Osteoblast (primary cell): ENCODE data around the gene EPHA1. TPM values are rescaled to one million over a fixed set of nuclear protein-coding genes. Genes with fewer than 3 reads are reported as not detected.

Experiments
- DNase-seq: peaks from one replicate; pipeline ENCODE4 v3.0.0; 2011; ENCODE audit warnings: low spot score, mixed read lengths; ENCODE audit not compliant: insufficient read length; ENCODE audit errors: missing footprints
- H2AFZ ChIP-seq: 2 replicates; pipeline ENCODE4 v1.6.0; 2011; ENCODE audit warnings: mild to moderate bottlenecking, low read length
- H3K27ac ChIP-seq: 2 replicates; pipeline ENCODE4 v1.5.1; 2011; ENCODE audit warnings: mild to moderate bottlenecking, low read depth, low read length, moderate library complexity
- H3K27me3 ChIP-seq: 2 replicates; pipeline ENCODE4 v1.6.0; 2012; ENCODE audit warnings: mild to moderate bottlenecking, control low read depth, inconsistent platforms, low read length, moderate library complexity; ENCODE audit not compliant: insufficient read depth
- H3K36me3 ChIP-seq: 2 replicates; pipeline ENCODE4 v1.5.1; 2011; ENCODE audit warnings: mild to moderate bottlenecking, low read length, control low read depth, moderate library complexity; ENCODE audit not compliant: insufficient read depth
- H3K4me1 ChIP-seq: 2 replicates; pipeline ENCODE4 v1.5.1; 2011; ENCODE audit warnings: mild to moderate bottlenecking, low read length, control low read depth, moderate library complexity; ENCODE audit not compliant: insufficient read depth
- H3K4me2 ChIP-seq: 2 replicates; pipeline ENCODE4 v1.6.0; 2011; ENCODE audit warnings: mild to moderate bottlenecking, low read length; ENCODE audit not compliant: insufficient read depth
- H3K4me3 ChIP-seq: fragments of 200-600 bp; sonication (generic); 3 replicates; pipeline ENCODE4 v1.5.1; 2012; ENCODE audit warnings: mild to moderate bottlenecking, low read length, inconsistent platforms; ENCODE audit not compliant: insufficient read depth
- H3K79me2 ChIP-seq: 2 replicates; pipeline ENCODE4 v1.6.0; 2012; ENCODE audit warnings: mild to moderate bottlenecking, low read length, control low read depth, inconsistent platforms; ENCODE audit not compliant: insufficient read depth
- H3K9me3 ChIP-seq: 2 replicates; pipeline ENCODE4 v1.5.1; 2011; ENCODE audit warnings: low read depth, low read length, control low read depth
- H4K20me1 ChIP-seq: 2 replicates; pipeline ENCODE4 v1.6.0; 2012; ENCODE audit warnings: mild to moderate bottlenecking, low read length, control low read depth; ENCODE audit not compliant: insufficient read depth
- total RNA-seq: library from RNA; depleted of rRNA; stranded (reverse); fragments of >200 nt; gene quantifications from 2 replicates; pipeline ENCODE4 v1.2.3, GENCODE V29; 2012
- TF ChIP-seq, protein P1 (sequence below): IDR thresholded peaks from 2 replicates; pipeline ENCODE4 v1.5.1; 2011; ENCODE audit warnings: mild to moderate bottlenecking, low read depth, low read length, moderate library complexity; ENCODE audit errors: extremely low read depth

EPHA1 gene
- total RNA-seq, 1 donor: not detected

DNA sequence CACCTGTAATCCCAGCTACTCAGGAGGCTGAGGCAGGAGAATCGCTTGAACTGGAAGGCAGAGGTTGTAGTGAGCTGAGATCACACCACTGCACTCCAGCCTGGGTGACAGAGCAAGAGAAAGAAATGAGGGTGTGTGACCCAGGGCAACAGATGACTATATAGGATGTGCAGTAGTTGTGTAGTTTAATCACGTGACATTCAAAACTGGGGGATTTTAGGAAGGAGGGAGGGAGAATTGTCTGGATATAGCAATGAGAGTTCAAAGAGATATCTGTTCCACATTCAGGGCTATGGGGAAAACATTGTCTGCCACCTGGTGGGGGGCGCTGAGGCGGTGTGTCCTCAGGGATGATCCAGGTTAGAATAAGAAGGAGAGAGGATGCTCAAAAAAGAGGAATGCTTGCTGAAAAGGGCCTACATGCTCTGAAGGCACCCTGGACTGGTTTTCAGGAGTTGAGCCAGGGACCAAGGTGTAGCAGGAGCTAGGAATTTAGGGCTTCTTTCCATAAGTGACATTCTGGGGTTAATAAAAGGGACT, 35.3 kb downstream of the EPHA1 start:
- Histone ChIP-seq H3K4me2 (no peak overlapping the region), H3K4me3 (no peak overlapping the region), H3K27ac (no peak overlapping the region), H3K36me3 (no peaks in the 10 kb centered on the region), H3K79me2 (no peaks in the 10 kb centered on the region), H2AFZ (no peak overlapping the region), H3K9me3 (no peaks in the 10 kb centered on the region), H4K20me1 (no peaks in the 10 kb centered on the region), H3K4me1 (peaks cover 23% of the 10 kb centered on the region), H3K27me3 (no peaks in the 10 kb centered on the region)
- peak; percentile 10 for DNase-seq
- TF ChIP-seq, protein P1, sequence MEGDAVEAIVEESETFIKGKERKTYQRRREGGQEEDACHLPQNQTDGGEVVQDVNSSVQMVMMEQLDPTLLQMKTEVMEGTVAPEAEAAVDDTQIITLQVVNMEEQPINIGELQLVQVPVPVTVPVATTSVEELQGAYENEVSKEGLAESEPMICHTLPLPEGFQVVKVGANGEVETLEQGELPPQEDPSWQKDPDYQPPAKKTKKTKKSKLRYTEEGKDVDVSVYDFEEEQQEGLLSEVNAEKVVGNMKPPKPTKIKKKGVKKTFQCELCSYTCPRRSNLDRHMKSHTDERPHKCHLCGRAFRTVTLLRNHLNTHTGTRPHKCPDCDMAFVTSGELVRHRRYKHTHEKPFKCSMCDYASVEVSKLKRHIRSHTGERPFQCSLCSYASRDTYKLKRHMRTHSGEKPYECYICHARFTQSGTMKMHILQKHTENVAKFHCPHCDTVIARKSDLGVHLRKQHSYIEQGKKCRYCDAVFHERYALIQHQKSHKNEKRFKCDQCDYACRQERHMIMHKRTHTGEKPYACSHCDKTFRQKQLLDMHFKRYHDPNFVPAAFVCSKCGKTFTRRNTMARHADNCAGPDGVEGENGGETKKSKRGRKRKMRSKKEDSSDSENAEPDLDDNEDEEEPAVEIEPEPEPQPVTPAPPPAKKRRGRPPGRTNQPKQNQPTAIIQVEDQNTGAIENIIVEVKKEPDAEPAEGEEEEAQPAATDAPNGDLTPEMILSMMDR: no peak

DNA sequence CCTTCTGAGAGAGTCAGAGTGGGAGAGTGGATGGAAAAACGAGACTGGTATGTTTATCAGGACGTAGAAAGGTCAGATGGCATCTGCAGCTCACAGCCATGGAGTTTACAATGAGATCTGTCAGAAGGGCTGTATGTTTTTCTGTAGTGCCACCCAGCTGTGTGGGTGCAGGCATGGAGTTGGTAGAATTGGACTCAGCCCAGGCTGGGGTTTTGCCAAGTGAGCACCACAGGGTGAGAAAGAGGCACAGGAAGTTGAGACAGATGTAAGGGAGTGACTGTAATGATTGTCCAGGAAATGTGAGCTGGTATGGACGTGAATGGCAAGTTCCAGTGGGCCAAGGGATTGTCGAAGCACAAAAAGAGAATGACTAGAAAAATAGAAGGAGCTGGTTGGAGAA, 36.6 kb downstream of the EPHA1 start:
- no peak overlapping the region for H2AFZ ChIP-seq
- H3K9me3 ChIP-seq: no peaks in the 10 kb centered on the region
- no peak overlapping the region for H3K27ac ChIP-seq
- no peaks in the 10 kb centered on the region for H3K36me3 ChIP-seq
- TF ChIP-seq, protein P1: peak; percentile 23
- H3K4me2 ChIP-seq: no peak overlapping the region
- no peaks in the 10 kb centered on the region for H3K79me2 ChIP-seq
- H3K27me3 ChIP-seq: no peaks in the 10 kb centered on the region
- H4K20me1 ChIP-seq: no peaks in the 10 kb centered on the region
- no peak overlapping the region for H3K4me3 ChIP-seq
- DNase-seq: peak; percentile 21
- peaks cover 18% of the 10 kb centered on the region for H3K4me1 ChIP-seq

DNA sequence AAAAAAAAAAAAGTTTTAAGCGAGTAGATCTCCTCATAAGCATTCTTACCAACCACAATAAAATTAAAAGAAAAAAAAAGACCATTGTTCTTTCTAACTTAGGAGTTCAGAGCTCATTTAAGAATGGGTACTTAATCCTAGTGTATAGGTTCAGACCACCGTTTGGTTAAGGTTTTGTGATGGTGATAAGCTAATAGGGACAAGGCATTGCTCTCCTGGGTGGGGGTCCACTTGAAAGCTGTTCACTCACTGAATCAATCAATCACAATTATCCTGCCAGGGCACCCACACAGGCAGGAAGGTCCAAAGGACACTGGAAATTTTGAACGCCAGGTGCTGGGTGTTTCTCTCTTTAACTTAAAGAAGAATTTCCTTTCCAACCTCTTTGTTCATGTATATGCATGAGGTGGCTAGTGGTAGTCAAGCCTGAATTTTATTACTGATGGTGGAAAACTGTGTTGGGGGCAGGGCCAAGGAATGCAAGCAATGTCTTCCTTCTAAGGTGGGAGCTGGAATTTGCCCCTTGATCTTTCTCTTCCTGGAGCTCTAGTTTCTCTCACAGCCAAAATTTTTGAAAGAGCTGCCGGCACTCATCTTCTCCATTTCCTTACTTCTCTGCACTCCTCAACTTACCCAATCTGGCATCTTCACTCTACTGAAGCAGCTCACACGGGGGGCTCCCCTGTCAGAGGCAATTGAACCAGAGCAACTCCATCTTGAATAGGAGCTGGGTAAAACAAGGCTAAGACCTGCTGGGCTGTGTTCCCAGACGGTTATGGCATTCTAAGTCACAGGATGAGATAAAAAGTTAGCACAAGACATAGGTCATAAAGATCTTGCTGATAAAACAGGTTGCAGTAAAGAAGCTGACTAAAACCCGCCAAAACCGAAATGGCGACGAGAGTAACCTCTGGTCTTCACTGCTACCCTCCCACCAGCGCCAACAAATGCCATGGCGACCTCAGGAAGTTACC, 38.7 kb downstream of the EPHA1 start:
- peaks cover 2% of the 10 kb centered on the region for H3K27me3 ChIP-seq
- peaks cover 8% of the 10 kb centered on the region for H3K4me1 ChIP-seq
- no peaks in the 10 kb centered on the region for H3K36me3 ChIP-seq
- no peak overlapping the region for H3K27ac ChIP-seq
- H3K9me3 ChIP-seq: no peaks in the 10 kb centered on the region
- no peak overlapping the region for H3K4me2 ChIP-seq
- H3K4me3 ChIP-seq: no peak overlapping the region
- no peaks in the 10 kb centered on the region for H3K79me2 ChIP-seq
- H4K20me1 ChIP-seq: no peaks in the 10 kb centered on the region
- TF ChIP-seq, protein P1: no peak
- no peak overlapping the region for H2AFZ ChIP-seq
- DNase-seq: peak; percentile 10

DNA sequence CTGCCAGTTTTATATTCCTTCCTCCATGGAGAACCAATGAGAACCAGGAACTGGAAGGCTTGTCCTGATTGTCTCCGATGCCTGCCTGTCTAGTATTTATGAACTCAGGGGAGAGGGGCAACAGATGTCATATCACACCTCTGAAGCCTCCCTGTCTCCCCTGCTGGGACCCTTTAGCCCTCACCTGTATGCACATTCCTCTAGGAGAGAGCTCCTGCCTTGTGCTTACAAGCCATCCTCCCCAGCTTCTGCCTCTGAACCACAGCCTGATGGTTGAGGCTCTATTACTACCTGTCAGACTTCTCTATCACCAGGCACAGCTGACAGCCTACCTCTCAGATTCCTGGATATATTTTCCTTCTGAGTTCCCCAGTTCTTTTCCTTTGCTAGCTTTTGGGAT, 40.3 kb downstream of the EPHA1 start:
- Histone ChIP-seq H3K4me3 (no peak overlapping the region), H3K4me2 (no peak overlapping the region), H2AFZ (no peak overlapping the region), H3K79me2 (no peaks in the 10 kb centered on the region), H4K20me1 (no peaks in the 10 kb centered on the region), H3K27ac (no peak overlapping the region), H3K27me3 (peaks cover 18% of the 10 kb centered on the region), H3K36me3 (no peaks in the 10 kb centered on the region), H3K9me3 (no peaks in the 10 kb centered on the region), H3K4me1 (peaks cover 6% of the 10 kb centered on the region)
- peak; percentile 49 for DNase-seq
- TF ChIP-seq, protein P1: no peak
